Keratinocyte (primary cell): ENCODE data around the gene PHLDB3. TPM values are rescaled to one million over a fixed set of nuclear protein-coding genes. Genes with fewer than 3 reads are reported as not detected.
"Not testable (repeated sequence)": the region's sequence is repeated elsewhere in the genome, so short reads cannot be mapped to it uniquely, and the experiment has no call there.

Source experiments
- DNase-seq: peaks from one replicate; pipeline ENCODE4 v3.0.0-alpha.2; 2011; ENCODE audit warnings: low read depth, missing footprints, low spot score
- FAIRE-seq: peaks from 2 replicates; lab custom pipeline; 2011; peaks lifted over from hg19 to GRCh38; lab: Jason Lieb, UNC
- H2AFZ ChIP-seq: 2 replicates; pipeline ENCODE4 v1.6.0; 2012; ENCODE audit warnings: low read length, control low read depth, inconsistent platforms; ENCODE audit not compliant: control insufficient read depth
- H3K27ac ChIP-seq: 2 replicates; pipeline ENCODE4 v1.5.1; 2011; ENCODE audit warnings: low read length; ENCODE audit not compliant: control insufficient read depth, insufficient read depth
- H3K27me3 ChIP-seq: 3 replicates; pipeline ENCODE4 v1.6.0; 2011; ENCODE audit warnings: low read length; ENCODE audit not compliant: control insufficient read depth, insufficient read depth; ENCODE audit errors: extremely low read depth
- H3K36me3 ChIP-seq, 2 experiments: 2 replicates in 1 of 2; 3 replicates in 1 of 2; pipeline ENCODE4 v1.5.1; 2011; ENCODE audit warnings: low read length in 2 of 2, mild to moderate bottlenecking in 1 of 2; ENCODE audit not compliant: control insufficient read depth in 2 of 2, insufficient read depth in 2 of 2; ENCODE audit errors: extremely low read depth in 1 of 2
- H3K4me1 ChIP-seq: 3 replicates; pipeline ENCODE4 v1.5.1; 2011; ENCODE audit warnings: low read length; ENCODE audit not compliant: control insufficient read depth, insufficient read depth; ENCODE audit errors: extremely low read depth
- H3K4me2 ChIP-seq: 3 replicates; pipeline ENCODE4 v1.6.0; 2011; ENCODE audit warnings: low read depth, low read length; ENCODE audit not compliant: control insufficient read depth, insufficient read depth; ENCODE audit errors: extremely low read depth
- H3K4me3 ChIP-seq, 3 experiments: fragments of 200-600 bp in 1 of 3; sonication (generic) in 1 of 3; 2 replicates in 2 of 3; 3 replicates in 1 of 3; pipeline ENCODE4 v1.5.1; 2011 to 2016; ENCODE audit warnings: low read length in 3 of 3, mild to moderate bottlenecking in 3 of 3, control low read depth in 2 of 3, inconsistent platforms in 1 of 3, low read depth in 1 of 3, mixed read lengths in 1 of 3, mixed run types in 1 of 3, moderate library complexity in 1 of 3; ENCODE audit not compliant: control insufficient read depth in 2 of 3, insufficient read depth in 2 of 3; ENCODE audit errors: extremely low read depth in 1 of 3
- H3K79me2 ChIP-seq: 2 replicates; pipeline ENCODE4 v1.6.0; 2012; ENCODE audit warnings: low read length; ENCODE audit not compliant: control insufficient read depth, insufficient read depth
- H3K9ac ChIP-seq: 3 replicates; pipeline ENCODE4 v1.6.0; 2011; ENCODE audit warnings: low read length; ENCODE audit not compliant: control insufficient read depth, insufficient read depth; ENCODE audit errors: extremely low read depth
- H3K9me1 ChIP-seq: 3 replicates; pipeline ENCODE4 v1.6.0; 2011; ENCODE audit warnings: low read length; ENCODE audit not compliant: control insufficient read depth, insufficient read depth; ENCODE audit errors: extremely low read depth
- H3K9me3 ChIP-seq: 2 replicates; pipeline ENCODE4 v1.5.1; 2012; ENCODE audit warnings: low read depth, low read length; ENCODE audit not compliant: control insufficient read depth
- H4K20me1 ChIP-seq: 3 replicates; pipeline ENCODE4 v1.6.0; 2011; ENCODE audit warnings: low read length; ENCODE audit not compliant: control insufficient read depth, insufficient read depth; ENCODE audit errors: extremely low read depth
- EZH2 ChIP-seq: IDR thresholded peaks from one replicate; pipeline ENCODE4 v1.6.1; 2012; ENCODE audit warnings: inconsistent platforms, mild to moderate bottlenecking, low read length, moderate library complexity
- dilution Hi-C: fragments of 300-500 bp; cut with MboI; formaldehyde crosslinking; loops from one replicate; pipeline ENCODE4 v1.7.0; 2020; ENCODE audit warnings: low sequenced_read_pairs; ENCODE audit not compliant: extremely low pct_ligation_motif_present
- polyA plus RNA-seq, 5 experiments: library from polyadenylated mRNA; depleted of rRNA in 3 of 5; stranded (reverse) in 3 of 5; stranded (forward) in 1 of 5; unstranded in 1 of 5; fragments of >200 nt; gene quantifications; 1 replicate in 1 of 5; 2 replicates in 3 of 5; 3 replicates in 1 of 5; pipeline versions ENCODE4 v1.2.1 to v1.2.3, GENCODE V29; 2011 to 2012; ENCODE audit warnings: missing spikeins in 2 of 5, low read depth in 1 of 5, low replicate concordance in 1 of 5
- TF ChIP-seq, protein P1 (sequence below), 3 experiments: IDR thresholded peaks in 1 of 3; conservative IDR thresholded peaks in 1 of 3; optimal IDR thresholded peaks in 1 of 3; 2 replicates in 2 of 3; 3 replicates in 1 of 3; pipeline versions ENCODE3 to v1.5.1; 2011; ENCODE audit warnings: low read length in 3 of 3, mild to moderate bottlenecking in 3 of 3, moderate library complexity in 2 of 3, control low read depth in 1 of 3, inconsistent platforms in 1 of 3; ENCODE audit not compliant: insufficient read depth in 2 of 3; ENCODE audit errors: extremely low read depth in 1 of 3

The PHLDB3 gene
- polyA plus RNA-seq, 1 donor (not counting 4 experiments of a cell fraction or from before 2014, with no cell fraction given) = 6.7 TPM

DNA sequence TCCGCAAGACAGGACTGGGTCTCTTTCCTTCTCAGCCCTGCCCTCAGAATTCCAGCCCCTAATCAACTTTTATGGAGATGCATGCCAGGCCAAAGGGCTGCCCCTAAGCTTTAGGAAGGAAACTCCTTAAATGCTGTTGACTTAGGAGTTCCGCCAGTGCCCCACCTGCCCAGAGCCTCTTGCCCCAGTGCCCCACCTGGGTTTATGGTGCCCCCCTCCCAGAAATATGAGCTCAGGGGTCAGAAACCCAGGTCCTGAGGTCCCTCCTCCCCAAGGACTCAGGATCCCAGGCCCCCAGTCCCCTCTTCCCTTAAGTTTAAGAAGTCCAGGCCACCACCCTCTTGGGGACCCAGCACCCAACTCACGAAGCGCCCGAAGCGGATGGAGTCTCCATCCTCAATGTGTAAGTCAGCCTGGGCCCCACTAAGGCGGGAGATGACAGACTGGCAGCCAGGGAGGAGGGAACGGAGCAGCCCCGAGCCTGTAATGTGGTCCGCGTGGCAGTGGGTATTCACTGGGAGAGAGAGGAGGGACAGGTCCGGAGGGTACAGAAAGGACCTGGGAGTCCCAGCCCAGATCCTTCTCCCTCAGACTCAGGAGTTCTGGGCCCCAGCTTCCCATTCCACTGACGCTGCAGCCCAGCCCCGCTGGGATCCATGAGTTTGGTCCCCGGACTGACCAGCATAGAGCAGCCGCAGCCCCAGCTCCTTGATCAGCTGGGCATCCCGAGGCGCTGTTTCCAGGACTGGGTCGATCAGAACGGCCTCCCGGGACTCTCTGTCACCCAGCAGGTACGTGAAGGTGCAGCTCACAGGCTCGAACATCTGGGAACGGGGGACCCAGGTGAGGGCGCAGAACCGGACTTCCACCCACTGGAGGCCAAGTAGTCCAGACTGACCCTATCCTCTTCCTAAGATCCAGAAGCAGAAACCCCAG, 21.6 kb upstream of the PHLDB3 start:
- H3K4me2 ChIP-seq = peak overlapping the region; percentile 74
- H4K20me1 ChIP-seq = peaks cover 3% of the 10 kb centered on the region
- H3K27me3 ChIP-seq = no peaks in the 10 kb centered on the region
- H3K27ac ChIP-seq = peak overlapping the region; percentile 95
- peak overlapping the region; percentile 88 for H3K9ac ChIP-seq
- H3K4me1 ChIP-seq = peaks cover 37% of the 10 kb centered on the region
- DNase-seq (no peak), FAIRE-seq (no peak)
- TF ChIP-seq EZH2 = no peak
- TF ChIP-seq, protein P1, sequence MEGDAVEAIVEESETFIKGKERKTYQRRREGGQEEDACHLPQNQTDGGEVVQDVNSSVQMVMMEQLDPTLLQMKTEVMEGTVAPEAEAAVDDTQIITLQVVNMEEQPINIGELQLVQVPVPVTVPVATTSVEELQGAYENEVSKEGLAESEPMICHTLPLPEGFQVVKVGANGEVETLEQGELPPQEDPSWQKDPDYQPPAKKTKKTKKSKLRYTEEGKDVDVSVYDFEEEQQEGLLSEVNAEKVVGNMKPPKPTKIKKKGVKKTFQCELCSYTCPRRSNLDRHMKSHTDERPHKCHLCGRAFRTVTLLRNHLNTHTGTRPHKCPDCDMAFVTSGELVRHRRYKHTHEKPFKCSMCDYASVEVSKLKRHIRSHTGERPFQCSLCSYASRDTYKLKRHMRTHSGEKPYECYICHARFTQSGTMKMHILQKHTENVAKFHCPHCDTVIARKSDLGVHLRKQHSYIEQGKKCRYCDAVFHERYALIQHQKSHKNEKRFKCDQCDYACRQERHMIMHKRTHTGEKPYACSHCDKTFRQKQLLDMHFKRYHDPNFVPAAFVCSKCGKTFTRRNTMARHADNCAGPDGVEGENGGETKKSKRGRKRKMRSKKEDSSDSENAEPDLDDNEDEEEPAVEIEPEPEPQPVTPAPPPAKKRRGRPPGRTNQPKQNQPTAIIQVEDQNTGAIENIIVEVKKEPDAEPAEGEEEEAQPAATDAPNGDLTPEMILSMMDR (optimal IDR thresholded peaks at IDR 0.05 in 1 of 3, IDR thresholded peaks at IDR 0.05 in 1 of 3, conservative IDR thresholded peaks at IDR 0.05 in 1 of 3; ENCODE audit: extremely low read depth in 1 of 3, insufficient read depth in 2 of 3, low read length in 3 of 3) = no peak
- H2AFZ ChIP-seq = no peak overlapping the region
- H3K9me1 ChIP-seq = no peaks in the 10 kb centered on the region
- H3K36me3 ChIP-seq = peaks cover 3 to 9% of the 10 kb centered on the region in 2 experiments
- H3K9me3 ChIP-seq = no peaks in the 10 kb centered on the region
- peaks cover 59% of the 10 kb centered on the region for H3K79me2 ChIP-seq
- dilution Hi-C loops = no loop called here
- H3K4me3 ChIP-seq = peak overlapping the region; percentile 79 to 98 (median 95)

DNA sequence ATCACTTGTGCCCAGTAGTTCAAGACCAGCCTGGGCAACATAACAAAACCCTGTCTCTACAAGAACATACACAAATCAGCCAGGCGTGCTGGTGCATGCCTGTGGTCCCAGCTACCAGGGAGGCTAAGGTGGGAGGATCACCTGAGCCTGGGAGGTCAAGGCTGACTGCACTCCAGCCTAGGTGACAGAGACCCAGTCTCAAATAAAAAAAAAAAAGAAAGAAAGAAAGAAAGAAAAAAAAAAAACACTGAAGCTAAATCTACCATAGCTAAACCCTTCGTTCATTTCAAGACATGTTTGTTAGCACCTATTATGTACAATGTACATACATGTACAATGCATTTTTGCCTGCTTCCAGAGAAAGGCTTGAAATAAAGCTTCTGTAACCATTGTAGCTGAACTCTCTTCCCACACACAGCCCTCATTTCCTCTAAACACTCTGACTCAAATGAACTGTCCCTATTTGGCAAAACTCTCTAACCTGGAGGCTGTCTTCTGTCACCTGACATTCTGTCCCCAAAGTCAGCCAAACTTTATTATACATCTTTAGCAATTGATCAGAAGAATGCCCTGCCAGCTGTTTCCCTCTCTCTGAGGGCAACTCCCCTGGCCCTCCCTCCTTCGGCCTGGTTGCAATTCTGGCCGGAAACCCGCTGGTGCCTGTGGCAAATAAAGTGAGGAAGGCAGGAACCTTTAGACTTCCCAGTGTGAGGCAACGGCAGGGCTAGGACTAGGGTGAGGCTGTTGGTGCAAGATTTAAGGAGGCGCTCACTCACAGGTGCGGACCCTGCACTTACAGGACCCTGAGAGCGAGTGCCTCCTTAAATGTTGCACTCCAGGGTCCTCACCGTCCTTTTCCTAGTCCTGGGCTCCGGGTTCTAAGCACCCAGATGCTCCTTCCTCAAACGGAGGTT, 20.6 kb upstream of the PHLDB3 start:
- Histone ChIP-seq H2AFZ (no peak overlapping the region), H3K27ac (peak overlapping the region; percentile 95), H3K9me1 (no peaks in the 10 kb centered on the region), H3K4me1 (peaks cover 37% of the 10 kb centered on the region), H3K27me3 (no peaks in the 10 kb centered on the region), H3K36me3 (peaks cover 8 to 9% of the 10 kb centered on the region in 2 experiments), H3K4me2 (peak overlapping the region; percentile 74), H3K9ac (peak overlapping the region; percentile 88), H4K20me1 (peaks cover 3% of the 10 kb centered on the region), H3K79me2 (peaks cover 61% of the 10 kb centered on the region), H3K4me3 (peak overlapping the region; percentile 79 to 98 (median 95)), H3K9me3 (no peaks in the 10 kb centered on the region)
- no peak for DNase-seq
- FAIRE-seq = peak; percentile 52
- no peak for TF ChIP-seq EZH2
- TF ChIP-seq, protein P1 (optimal IDR thresholded peaks at IDR 0.05 in 1 of 3, IDR thresholded peaks at IDR 0.05 in 1 of 3, conservative IDR thresholded peaks at IDR 0.05 in 1 of 3; ENCODE audit: extremely low read depth in 1 of 3, insufficient read depth in 2 of 3, low read length in 3 of 3) = no peak
- dilution Hi-C loops = no loop called here

DNA sequence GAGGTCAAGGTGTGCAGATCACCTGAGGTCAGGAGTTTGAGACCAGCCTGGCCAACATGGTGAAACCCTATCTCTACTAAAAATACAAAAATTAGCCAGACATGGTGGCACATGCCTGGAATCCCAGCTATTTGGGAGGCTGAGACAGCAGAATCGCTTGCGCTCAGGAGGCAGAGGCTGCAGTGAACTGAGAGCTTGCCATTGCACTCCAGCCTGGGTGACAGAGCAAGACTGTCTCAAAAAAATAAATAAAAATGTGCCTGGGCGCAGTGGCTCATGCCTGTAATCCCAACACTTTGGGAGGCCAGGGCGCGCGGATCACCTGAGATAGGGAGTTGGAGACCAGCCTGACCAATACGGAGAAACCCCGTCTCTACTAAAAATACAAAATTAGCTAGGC, 19.1 kb upstream of the PHLDB3 start:
- H3K9ac ChIP-seq, H3K9me1 ChIP-seq, H3K4me3 ChIP-seq, H3K4me2 ChIP-seq, H2AFZ ChIP-seq, H3K36me3 ChIP-seq, DNase-seq, FAIRE-seq, dilution Hi-C loops, H4K20me1 ChIP-seq, H3K27me3 ChIP-seq, H3K9me3 ChIP-seq: not testable (repeated sequence)
- H3K4me1 ChIP-seq = peaks cover 42% of the 10 kb centered on the region
- H3K27ac ChIP-seq = peak overlapping the region; percentile 31
- H3K79me2 ChIP-seq = peaks cover 61% of the 10 kb centered on the region
